HUES48 (cell line): ENCODE measurements around the gene SEC23B.

Experiments used
- H3K27ac ChIP-seq: one replicate; pipeline ENCODE4 v1.7.0; 2013; ENCODE audit warnings: low read depth, low read length, inconsistent platforms
- H3K27me3 ChIP-seq: 2 replicates; pipeline ENCODE4 v1.6.1; 2013; ENCODE audit warnings: mild to moderate bottlenecking, low read length; ENCODE audit not compliant: control insufficient read depth, insufficient read depth
- H3K36me3 ChIP-seq: 2 replicates; pipeline ENCODE4 v1.6.1; 2013; ENCODE audit warnings: low read length; ENCODE audit not compliant: control insufficient read depth, insufficient read depth
- H3K4me1 ChIP-seq: 2 replicates; pipeline ENCODE4 v1.6.1; 2013; ENCODE audit warnings: mild to moderate bottlenecking, low read length; ENCODE audit not compliant: control insufficient read depth, insufficient read depth
- H3K4me3 ChIP-seq: 2 replicates; pipeline ENCODE4 v1.5.1; 2013; ENCODE audit warnings: mild to moderate bottlenecking, low read depth, low read length
- H3K9ac ChIP-seq: 2 replicates; pipeline ENCODE4 v1.6.1; 2013; ENCODE audit warnings: mild to moderate bottlenecking, low read depth, low read length, moderate library complexity
- H3K9me3 ChIP-seq: 2 replicates; pipeline ENCODE4 v1.6.1; 2013; ENCODE audit warnings: low read length; ENCODE audit not compliant: control insufficient read depth, insufficient read depth

SEC23B gene

DNA sequence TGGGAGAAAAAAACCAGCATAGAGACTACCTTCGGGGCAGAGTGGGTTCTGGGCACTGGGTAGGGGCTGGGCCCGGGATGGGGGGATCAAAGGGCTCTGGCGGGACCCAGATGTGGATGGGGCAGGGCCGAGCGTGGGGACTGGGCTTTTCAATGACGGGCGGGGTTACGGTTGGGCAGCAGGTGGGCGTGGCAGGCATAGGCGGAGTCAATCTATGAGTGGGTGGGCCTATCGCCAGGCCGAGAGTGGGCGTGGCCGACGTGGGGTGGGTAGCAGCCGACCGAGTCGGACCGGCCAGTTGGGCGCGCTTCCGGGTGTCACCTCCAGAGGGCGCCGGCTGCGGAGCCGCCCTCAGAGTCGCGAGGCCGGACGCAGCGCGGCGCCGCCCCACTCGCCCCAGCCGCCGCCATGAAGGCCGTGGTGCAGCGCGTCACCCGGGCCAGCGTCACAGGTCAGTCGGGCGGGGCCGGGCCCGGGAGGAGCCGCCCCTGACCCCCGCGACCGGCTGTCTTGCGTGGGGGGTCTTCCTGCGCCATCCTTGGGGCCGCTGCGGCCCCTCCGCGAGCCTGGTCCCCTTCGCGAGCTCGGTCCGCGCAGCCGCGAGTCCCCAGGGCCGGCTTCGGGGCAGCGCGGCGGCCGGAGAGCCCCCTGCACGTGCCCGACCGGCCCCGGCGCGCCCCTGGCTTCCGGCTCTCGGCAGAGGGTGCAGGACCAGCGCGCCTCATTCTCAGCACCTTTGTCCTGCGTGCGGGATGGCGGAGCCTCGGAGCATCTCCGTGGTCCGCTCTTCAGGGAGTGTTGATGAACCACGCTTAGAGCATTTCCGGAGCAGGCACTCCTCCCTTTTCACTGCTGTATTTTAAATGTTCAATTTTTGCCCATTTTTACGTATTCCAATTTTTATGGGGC lies 80.2 kb downstream of the SEC23B start, which contains the start of gene DTD1:
TSS of gene DTD1 (plus strand) at position 390 of the 909 bp plus-strand sequence. CDS start at position 409, 19 bp downstream.
- no peaks in the 10 kb centered on the region for H3K9me3 ChIP-seq
- H3K27me3 ChIP-seq, result no peaks in the 10 kb centered on the region
- H3K4me1 ChIP-seq, result peaks cover 43% of the 10 kb centered on the region
- peak within 1 kb of the TSS; percentile 93 for H3K4me3 ChIP-seq
- peak within 1 kb of the TSS; percentile 83 for H3K9ac ChIP-seq
- peak within 1 kb of the TSS; percentile 67 for H3K27ac ChIP-seq
- H3K36me3 ChIP-seq, result no peaks in the 10 kb centered on the region

DNA sequence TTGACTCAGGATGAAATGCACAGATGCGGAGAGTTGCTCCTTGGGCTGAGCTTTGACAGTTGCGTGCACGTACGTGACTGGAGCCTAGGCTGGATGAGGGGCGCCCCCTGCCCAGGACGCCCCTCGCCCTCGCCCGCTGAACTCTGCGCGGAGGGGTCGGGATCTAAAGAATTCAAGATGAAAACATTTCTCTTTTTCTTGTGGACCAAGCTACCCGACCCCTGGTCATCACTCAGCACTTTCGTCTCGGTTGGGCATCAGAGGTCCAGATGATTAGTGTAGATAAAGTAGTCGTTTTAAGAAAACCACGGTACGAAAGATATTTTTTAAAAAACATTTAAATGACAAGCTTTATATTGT lies 80.8 kb downstream of the SEC23B start:
- Histone ChIP-seq H3K4me1 (peaks cover 43% of the 10 kb centered on the region), H3K4me3 (peak overlapping the region; percentile 93), H3K9me3 (no peaks in the 10 kb centered on the region), H3K9ac (peak overlapping the region; percentile 83), H3K27me3 (no peaks in the 10 kb centered on the region), H3K27ac (peak overlapping the region; percentile 67), H3K36me3 (no peaks in the 10 kb centered on the region)

DNA sequence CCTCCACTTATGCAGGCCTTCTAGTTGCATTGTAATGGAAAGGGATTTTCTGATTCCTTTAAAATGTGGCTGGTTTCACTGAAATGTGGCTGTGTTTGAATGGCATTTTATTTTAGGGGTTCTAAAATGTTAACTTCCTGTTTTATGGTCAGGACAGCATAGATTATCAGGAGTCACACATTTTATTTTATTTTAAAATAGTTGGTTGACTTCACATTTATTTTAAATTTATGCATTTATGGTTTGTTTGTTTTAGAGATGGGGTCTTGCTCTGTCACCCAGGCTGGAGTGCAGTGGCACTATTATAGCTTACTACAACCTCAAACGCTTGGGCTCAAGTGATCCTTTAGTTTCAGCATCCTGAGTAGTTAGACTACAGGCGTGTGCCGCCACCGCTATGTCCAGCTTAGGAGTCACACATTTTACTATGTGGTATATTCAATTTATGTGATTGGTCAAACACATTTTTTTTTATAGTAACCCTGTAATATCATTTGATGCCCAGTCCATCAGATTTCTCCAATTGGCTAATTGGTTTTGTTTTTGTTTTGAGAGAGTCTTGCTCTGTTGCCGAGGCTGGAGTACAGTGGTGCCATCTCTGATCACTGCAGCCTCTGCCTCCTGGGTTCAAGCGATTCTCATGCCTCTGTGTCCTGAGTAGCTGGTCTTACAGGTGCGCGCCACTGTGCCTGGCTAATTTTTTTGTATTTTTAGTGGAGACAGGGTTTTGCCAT lies 82.4 kb downstream of the SEC23B start:
- H3K9ac ChIP-seq, result no peak overlapping the region; the same call in 1 of the 2 replicates
- H3K4me3 ChIP-seq, result peak overlapping the region; percentile 37; the same call in 1 of the 2 replicates
- peak overlapping the region; percentile 74 for H3K27ac ChIP-seq
- no peaks in the 10 kb centered on the region for H3K27me3 ChIP-seq
- H3K4me1 ChIP-seq, result peaks cover 38% of the 10 kb centered on the region
- peaks cover 12% of the 10 kb centered on the region; the same call in 1 of the 2 replicates for H3K36me3 ChIP-seq
- no peaks in the 10 kb centered on the region for H3K9me3 ChIP-seq

DNA sequence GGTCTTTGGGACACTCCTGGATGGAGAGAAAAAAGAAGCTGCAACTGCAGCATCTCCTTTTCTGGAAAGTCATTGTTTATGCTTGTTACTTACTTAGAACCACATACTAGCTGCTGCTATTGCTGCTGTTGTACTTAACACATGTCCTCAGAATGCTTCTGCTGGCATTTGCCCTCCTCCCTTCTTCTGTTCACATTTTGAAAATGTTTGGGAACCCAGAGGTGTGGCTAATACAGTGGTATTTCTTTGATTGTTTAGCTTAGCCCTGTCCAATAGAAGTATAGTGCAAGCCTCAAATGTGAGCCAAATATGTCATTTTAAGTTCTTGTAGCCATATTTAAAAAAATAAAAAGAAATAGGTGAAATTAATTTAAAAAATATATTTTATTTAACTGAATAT lies 88.5 kb downstream of the SEC23B start:
- Histone ChIP-seq H3K4me1 (peaks cover 7% of the 10 kb centered on the region; the same call in 1 of the 2 replicates), H3K27me3 (no peaks in the 10 kb centered on the region), H3K27ac (no peak overlapping the region), H3K4me3 (no peak overlapping the region), H3K9me3 (no peaks in the 10 kb centered on the region), H3K9ac (no peak overlapping the region), H3K36me3 (peaks cover 40% of the 10 kb centered on the region)

DNA sequence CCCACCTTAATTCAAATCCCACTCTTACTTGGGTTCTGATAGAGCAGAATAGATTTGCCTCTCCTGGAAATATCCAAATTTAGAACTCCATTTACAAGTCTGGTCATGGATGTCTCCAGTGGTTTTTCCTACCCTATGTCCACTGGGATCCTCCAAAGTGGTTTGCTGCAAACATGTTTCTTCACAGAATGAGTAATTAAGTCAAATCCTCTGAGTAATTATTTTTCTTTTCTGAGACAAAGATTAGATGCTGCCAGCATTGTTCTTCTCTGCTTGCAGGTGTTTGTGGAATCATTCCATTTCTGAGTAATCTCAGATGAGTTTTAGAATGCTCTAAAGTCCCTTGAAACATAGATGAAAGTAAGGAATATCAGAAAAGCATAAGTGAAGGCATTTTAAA lies 102.0 kb downstream of the SEC23B start:
- no peak overlapping the region for H3K27ac ChIP-seq
- no peaks in the 10 kb centered on the region for H3K27me3 ChIP-seq
- peaks cover 4% of the 10 kb centered on the region; the same call in 1 of the 2 replicates for H3K36me3 ChIP-seq
- no peaks in the 10 kb centered on the region for H3K9me3 ChIP-seq
- H3K9ac ChIP-seq, result no peak overlapping the region
- H3K4me3 ChIP-seq, result no peak overlapping the region
- H3K4me1 ChIP-seq, result no peaks in the 10 kb centered on the region
